Hepatocyte (in vitro differentiated cells): ENCODE results near the gene TFCP2. TPM values are rescaled to one million over a fixed set of nuclear protein-coding genes. Genes with fewer than 3 reads are reported as not detected.

Source experiments
- DNase-seq: peaks from one replicate; pipeline ENCODE4 v3.0.0-alpha.2; 2016; ENCODE audit warnings: low spot score
- H2AFZ ChIP-seq: fragments of 200-600 bp; sonication (generic); 2 replicates; pipeline ENCODE4 v1.6.0; 2016; ENCODE audit warnings: antibody characterized with exemption, mild to moderate bottlenecking
- H3K27ac ChIP-seq: fragments of 200-600 bp; sonication (generic); 2 replicates; pipeline ENCODE4 v1.5.1; 2016; ENCODE audit warnings: mild to moderate bottlenecking
- H3K27me3 ChIP-seq: fragments of 200-600 bp; sonication (generic); 2 replicates; pipeline ENCODE4 v1.6.1; 2016
- H3K36me3 ChIP-seq: fragments of 200-600 bp; sonication (generic); replicated peaks from 2 replicates; pipeline ENCODE4 v1.5.1; 2016; ENCODE audit warnings: low read depth; ENCODE audit not compliant: insufficient read depth
- H3K4me1 ChIP-seq: fragments of 200-600 bp; sonication (generic); 2 replicates; pipeline ENCODE4 v1.5.1; 2016; ENCODE audit warnings: mild to moderate bottlenecking, moderate library complexity; ENCODE audit not compliant: insufficient read depth
- H3K4me2 ChIP-seq: fragments of 200-600 bp; sonication (generic); 2 replicates; pipeline ENCODE4 v1.6.0; 2016
- H3K4me3 ChIP-seq: fragments of 200-600 bp; sonication (generic); 2 replicates; pipeline ENCODE4 v1.5.1; 2016; ENCODE audit warnings: mild to moderate bottlenecking
- H3K79me2 ChIP-seq: fragments of 200-600 bp; sonication (generic); 2 replicates; pipeline ENCODE4 v1.6.0; 2017; ENCODE audit warnings: mild to moderate bottlenecking
- H3K9me2 ChIP-seq: fragments of 200-600 bp; sonication (generic); replicated peaks from 2 replicates; pipeline ENCODE4 v1.6.0; 2017; ENCODE audit warnings: mild to moderate bottlenecking; ENCODE audit not compliant: insufficient read depth
- H3K9me3 ChIP-seq: fragments of 200-600 bp; sonication (generic); 2 replicates; pipeline ENCODE4 v1.5.1; 2016; ENCODE audit warnings: low read depth, mild to moderate bottlenecking
- H4K20me1 ChIP-seq: fragments of 200-600 bp; sonication (generic); 2 replicates; pipeline ENCODE4 v1.6.0; 2016; ENCODE audit warnings: mild to moderate bottlenecking; ENCODE audit not compliant: insufficient read depth, poor library complexity, severe bottlenecking
- CTCF ChIP-seq: fragments of 200-600 bp; sonication (generic); IDR thresholded peaks from 2 replicates; pipeline ENCODE4 v1.5.1; 2016; ENCODE audit warnings: antibody characterized with exemption, mild to moderate bottlenecking; ENCODE audit not compliant: poor library complexity
- EZH2 ChIP-seq: fragments of 200-600 bp; sonication (generic); IDR thresholded peaks from 2 replicates; pipeline ENCODE4 v1.6.1; 2016; ENCODE audit warnings: antibody characterized with exemption, mild to moderate bottlenecking, borderline replicate concordance
- EZH2phosphoT487 ChIP-seq: fragments of 200-600 bp; sonication (generic); IDR thresholded peaks from one replicate; pipeline ENCODE4 v1.6.1; 2018; ENCODE audit warnings: antibody characterized with exemption, mild to moderate bottlenecking, low read depth, moderate library complexity; ENCODE audit not compliant: unreplicated experiment, severe bottlenecking
- WGBS: methylation state at CpG from one replicate; pipeline ENCODE4 v1.1.6; 2016; ENCODE audit warnings: low lambda C conversion rate; ENCODE audit errors: missing lambda C conversion rate; 5-methylcytosine and 5-hydroxymethylcytosine counted together
- polyA plus RNA-seq: library from polyadenylated mRNA; unstranded; fragments of >200 nt; fragmentation: Nextera tagmentation; extraction: Ambion mirVana; gene quantifications from 2 replicates; pipeline ENCODE4 v1.2.1, GENCODE V29; 2016
- total RNA-seq: library from RNA; depleted of rRNA; stranded (reverse); fragments of >200 nt; gene quantifications from 2 replicates; pipeline ENCODE4 v1.2.3, GENCODE V29; 2014

TFCP2 gene
- total and polyA plus RNA-seq, 2 experiments from 2014 or later: 6.9 to 10.4 TPM

DNA sequence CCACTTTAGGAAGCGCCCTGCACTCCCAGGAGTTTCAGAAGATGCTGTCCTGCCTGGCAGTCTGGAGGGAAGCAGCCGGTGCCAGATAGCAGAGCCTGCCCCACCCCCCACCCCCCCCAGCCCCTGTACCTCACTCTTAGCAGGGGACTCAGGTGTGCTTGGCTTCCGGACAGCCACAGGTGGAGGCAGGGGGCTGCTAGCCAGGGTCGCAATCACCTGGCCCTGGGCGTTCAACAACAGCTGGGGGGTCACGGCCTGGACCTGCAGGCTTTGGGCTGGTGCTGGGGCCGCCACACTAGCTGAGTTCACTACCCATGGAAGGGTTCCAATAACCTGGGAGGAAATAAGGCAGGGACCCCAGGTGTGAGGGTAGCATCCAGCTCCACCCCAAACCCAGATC, 22.9 kb upstream of the TFCP2 start:
- no peaks in the 10 kb centered on the region for H3K27me3 ChIP-seq
- no peaks in the 10 kb centered on the region for H3K79me2 ChIP-seq
- no peak overlapping the region for H3K4me3 ChIP-seq
- no peak overlapping the region for H3K27ac ChIP-seq
- WGBS: over 99% methylated on average over 7 of the region's 7 CpGs
- no peaks in the 10 kb centered on the region for H4K20me1 ChIP-seq
- H3K4me2 ChIP-seq: no peak overlapping the region
- no peak overlapping the region for H2AFZ ChIP-seq
- no peaks in the 10 kb centered on the region for H3K36me3 ChIP-seq
- no peaks in the 10 kb centered on the region for H3K9me2 ChIP-seq
- no peak for DNase-seq
- no peaks in the 10 kb centered on the region for H3K4me1 ChIP-seq
- TF ChIP-seq EZH2: no peak
- no peak for TF ChIP-seq CTCF
- no peak for TF ChIP-seq EZH2phosphoT487
- H3K9me3 ChIP-seq: no peaks in the 10 kb centered on the region

DNA sequence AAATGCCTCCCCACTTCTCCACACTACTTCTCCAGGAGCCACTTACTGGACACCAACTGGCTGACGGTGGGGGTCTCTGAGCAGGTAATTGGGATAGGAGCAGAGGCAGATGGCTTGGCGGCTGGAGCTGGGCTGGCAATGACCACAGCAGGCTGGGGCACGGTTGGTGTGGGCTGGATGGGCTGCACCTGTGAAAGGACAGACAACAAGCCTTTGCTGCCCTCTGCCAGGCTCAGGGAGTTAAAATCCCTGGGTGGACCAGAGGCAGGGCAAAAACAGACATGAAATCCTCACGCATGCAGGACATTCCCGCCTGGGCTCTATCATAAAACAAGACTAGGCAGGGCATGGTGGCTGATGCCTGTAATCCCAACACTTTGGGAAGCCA, 19.3 kb upstream of the TFCP2 start:
- WGBS: 98% methylated on average over 5 of the region's 5 CpGs

DNA sequence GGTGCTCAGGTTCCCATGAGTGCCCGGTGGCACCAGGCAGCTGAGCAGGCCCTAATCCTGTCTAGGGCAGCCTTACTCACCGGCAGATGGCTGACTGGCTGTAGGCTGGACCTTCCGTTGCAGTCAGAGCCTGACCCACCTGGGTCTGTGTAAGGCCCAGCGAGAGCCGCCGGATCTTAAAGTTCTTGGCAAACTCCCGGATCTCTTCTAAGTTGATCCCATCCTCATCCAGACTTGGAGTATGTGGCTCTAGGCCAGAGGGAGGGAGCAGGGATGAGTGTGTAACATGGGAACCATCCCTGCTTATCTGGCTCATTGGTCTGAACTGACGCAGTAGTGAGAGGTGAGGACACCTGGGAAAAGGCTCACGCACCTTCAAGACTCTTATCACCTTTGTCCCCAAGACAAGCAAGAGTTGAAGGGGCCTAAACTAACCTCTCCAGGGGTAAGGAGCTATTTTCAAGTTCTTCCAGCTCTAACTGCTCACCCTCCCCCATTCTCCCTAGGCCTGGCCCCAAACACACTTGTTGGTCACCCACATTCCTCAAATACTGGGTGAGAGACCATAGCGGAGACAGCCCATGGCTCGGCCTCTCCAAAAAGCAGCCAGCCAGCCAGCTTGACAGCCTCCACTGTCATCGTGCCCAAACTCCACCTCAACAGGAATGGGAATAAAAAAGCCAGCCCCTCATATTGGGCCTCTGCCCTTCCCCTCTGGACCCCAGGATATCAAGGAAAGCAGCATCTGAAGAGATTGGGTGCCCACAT, 18.8 kb upstream of the TFCP2 start:
- Histone ChIP-seq H3K79me2 (no peaks in the 10 kb centered on the region), H3K27ac (no peak overlapping the region), H2AFZ (no peak overlapping the region), H3K9me3 (no peaks in the 10 kb centered on the region), H4K20me1 (no peaks in the 10 kb centered on the region), H3K4me2 (no peak overlapping the region), H3K36me3 (no peaks in the 10 kb centered on the region), H3K4me3 (no peak overlapping the region), H3K4me1 (no peaks in the 10 kb centered on the region), H3K9me2 (no peaks in the 10 kb centered on the region), H3K27me3 (no peaks in the 10 kb centered on the region)
- TF ChIP-seq CTCF (no peak), EZH2phosphoT487 (no peak), EZH2 (no peak)
- no peak for DNase-seq
- 93% methylated on average over 12 of the region's 12 CpGs for WGBS

More for the DNA sequence above, 19.3 kb upstream of the TFCP2 start:
- DNase-seq: no peak
- Histone ChIP-seq H3K9me2 (no peaks in the 10 kb centered on the region), H4K20me1 (no peaks in the 10 kb centered on the region), H2AFZ (no peak overlapping the region), H3K36me3 (no peaks in the 10 kb centered on the region), H3K4me3 (no peak overlapping the region), H3K27ac (no peak overlapping the region), H3K79me2 (no peaks in the 10 kb centered on the region), H3K4me2 (no peak overlapping the region), H3K4me1 (no peaks in the 10 kb centered on the region), H3K27me3 (no peaks in the 10 kb centered on the region), H3K9me3 (no peaks in the 10 kb centered on the region)
- no peak for TF ChIP-seq EZH2
- no peak for TF ChIP-seq EZH2phosphoT487
- no peak for TF ChIP-seq CTCF
